Stimulated activated CD8-positive, alpha-beta memory T cell treated with anti-CD3 and anti-CD28 coated beads, Interleukin-4, amount 100 ng/mL, for 24 hours (primary cell): Measurements from ENCODE around the gene CAMK1D.
A peak's percentile ranks its signal among the peaks of the same experiment; 100 is the strongest.
"Not testable (repeated sequence)": the region's sequence is repeated elsewhere in the genome, so short reads cannot be mapped to it uniquely, and the experiment has no call there.

Experiments
- DNase-seq: peaks from one replicate; pipeline ENCODE4 v3.0.0-alpha.2; 2020; ENCODE audit warnings: low read depth

The CAMK1D gene

DNA sequence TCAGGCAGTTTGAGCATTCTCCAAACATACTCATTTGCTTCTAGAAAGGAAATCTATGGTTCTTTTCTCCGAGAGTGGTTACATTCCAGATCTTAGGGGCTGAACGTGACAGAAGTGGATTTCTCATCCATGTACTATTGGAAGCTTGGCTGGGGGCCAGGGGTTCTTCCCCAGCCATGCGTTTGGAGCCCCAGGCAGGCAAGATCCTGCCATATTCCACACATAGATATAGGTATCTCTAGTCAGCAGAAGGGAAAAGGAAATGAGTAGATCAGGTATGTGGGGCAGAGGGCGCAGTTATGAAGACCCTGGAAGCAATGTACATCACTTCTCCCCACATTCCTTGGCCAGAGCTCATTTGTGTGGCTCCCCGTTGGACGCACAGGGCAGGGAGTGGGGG lies 352.3 kb downstream of the CAMK1D start:
- DNase-seq: no peak

DNA sequence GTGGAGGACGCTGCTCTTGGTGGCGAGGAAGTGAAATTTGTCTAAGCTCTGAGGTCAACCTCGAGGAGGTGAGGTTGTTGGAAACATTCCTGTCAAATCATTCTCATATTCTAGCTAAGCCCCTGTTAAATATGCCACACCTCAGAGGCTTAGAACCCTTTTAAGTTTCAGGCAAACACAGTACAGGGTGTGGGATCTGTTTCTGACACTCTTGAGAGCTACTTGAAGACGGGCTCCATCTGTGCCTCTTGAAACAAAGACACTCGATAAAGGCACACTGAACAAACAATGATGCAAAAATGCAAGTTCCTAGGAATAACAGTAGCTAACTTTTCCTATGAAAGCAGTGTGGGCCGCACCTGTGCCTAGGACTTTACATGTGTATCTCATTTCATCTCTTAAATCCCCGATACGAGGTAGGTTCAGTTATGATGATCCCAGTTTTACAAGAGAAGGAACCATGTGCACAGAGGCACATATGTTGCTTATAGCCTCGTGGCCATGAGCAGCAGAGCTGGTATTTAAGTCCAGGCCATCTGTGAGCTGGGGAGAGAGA lies 352.9 kb downstream of the CAMK1D start:
- DNase-seq: no peak

DNA sequence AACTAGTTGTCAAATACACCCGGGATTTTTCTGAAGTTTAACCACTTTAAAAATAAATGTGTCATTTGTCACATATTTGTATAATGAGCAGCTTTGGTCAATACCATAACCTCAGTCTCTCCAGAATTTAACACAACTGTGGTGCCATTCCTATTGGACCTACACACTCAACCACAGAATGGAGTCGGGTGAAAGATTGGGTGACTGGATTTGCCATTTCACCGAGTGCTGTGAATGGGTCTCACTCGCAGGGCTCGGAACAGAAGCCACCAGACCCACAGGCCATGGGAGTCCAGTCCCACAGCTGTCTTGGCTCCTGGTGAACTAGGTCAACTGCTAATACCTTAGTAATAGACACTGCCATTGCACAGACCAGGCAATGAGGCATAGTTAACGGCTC lies 353.8 kb downstream of the CAMK1D start:
- DNase-seq: no peak

DNA sequence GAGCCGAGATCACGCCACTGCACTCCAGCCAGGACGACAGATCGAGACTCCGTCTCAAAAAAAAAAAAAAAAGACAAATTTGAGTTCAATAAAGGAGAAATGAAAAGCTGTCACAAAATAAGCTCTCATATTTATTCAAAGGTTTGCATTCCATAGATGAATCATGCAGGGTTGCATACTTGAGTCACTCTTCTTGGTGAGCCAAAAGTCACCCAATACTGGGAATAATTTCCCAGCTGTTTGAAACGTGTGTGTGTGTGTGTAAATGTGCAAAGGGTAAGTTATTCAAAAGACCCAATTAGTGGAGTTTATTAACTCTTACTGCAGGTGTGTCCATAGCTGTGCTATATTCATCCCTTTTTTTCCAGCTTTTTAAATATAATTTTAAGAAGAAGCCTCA lies 354.5 kb downstream of the CAMK1D start:
- no peak for DNase-seq

DNA sequence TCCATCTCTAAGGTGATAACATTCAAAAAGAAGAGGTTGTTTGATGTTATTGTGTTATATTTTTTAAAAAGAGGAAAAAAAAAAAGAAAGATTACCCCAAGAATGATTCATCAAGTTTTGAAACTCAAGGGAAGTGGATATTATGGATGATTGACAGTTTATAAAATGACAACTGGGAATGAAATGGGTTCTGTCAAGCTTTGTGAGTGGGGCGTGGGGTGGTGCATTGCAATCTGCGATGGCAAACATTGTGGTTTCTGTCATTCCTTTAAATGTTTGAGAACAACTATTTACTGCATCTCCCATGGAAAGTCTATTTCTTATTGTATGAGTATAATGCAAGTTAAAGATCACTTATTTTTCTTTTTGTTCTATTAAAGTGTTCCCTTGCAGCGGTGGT lies 355.1 kb downstream of the CAMK1D start:
- no peak for DNase-seq

DNA sequence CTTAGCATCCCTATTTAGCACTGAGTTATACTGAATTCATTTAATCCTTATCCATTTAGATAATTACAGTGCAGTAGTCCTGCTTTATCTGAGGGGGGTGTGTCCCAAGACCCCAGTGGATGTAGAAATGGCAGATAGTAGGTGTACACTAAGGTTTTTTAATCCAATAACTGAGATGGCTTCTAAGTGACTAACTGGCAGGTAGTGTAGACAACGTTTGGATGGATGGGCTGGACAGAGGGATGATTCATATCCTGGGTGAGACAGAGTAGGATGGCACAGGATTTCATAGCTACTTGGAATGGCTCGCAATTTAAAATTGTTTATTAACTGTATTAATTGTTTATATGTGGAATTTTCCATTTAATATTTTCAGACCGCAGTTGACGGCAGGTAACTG lies 356.6 kb downstream of the CAMK1D start:
- DNase-seq: no peak

DNA sequence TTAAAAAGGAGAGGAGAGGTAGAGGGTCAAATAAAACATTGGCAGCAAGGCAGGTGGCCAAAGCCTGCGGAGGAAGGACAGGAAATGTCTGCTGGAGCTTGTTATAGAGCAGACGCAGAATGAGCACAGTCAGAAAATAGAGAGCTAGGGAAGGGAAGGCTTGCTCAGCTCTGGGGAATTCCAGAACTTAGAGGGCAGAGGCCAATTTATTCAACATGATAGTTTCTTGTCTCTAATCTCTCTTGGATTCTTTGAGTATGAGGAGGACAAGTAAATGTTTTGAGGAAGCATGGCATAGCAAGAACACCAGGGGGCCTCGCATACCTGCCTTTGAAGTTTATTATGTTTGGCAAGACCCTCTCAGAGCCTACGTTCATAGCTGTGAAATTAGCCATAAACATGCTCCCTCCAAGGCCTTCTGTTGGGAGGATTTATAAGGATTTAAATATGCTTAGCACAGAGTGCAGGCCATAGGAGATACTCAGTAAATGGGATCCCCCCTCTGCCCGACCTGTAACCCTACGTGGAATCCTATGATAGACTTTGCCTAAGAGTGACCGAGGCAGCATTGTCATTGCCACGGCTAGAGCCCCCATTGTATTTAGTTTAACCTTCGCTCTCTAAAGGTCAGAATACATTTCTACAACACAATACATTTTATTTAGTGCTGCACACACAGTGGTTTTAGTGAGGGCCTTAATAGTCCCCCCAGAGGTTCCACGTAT lies 358.3 kb downstream of the CAMK1D start:
- peak; percentile 22 for DNase-seq

DNA sequence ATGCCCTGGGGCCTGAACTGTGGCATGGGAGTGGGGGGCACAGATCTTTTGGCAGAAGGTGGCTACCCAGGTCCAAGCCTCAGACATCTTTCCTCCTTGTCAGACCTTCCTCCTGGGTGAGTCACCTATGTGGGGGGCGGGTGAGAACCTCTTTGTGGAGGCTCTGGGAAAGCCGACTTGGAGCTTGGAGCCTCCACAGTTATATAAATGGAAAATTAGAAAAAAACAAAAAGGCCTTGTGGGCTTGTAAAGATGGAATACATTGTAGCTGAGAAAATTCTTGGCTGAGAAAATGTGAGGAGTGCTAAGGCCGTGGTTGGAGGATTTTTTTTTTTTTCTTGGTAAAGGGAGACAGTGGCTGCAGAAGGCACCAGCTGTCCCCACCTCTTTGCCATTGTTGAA lies 359.7 kb downstream of the CAMK1D start:
- no peak for DNase-seq

DNA sequence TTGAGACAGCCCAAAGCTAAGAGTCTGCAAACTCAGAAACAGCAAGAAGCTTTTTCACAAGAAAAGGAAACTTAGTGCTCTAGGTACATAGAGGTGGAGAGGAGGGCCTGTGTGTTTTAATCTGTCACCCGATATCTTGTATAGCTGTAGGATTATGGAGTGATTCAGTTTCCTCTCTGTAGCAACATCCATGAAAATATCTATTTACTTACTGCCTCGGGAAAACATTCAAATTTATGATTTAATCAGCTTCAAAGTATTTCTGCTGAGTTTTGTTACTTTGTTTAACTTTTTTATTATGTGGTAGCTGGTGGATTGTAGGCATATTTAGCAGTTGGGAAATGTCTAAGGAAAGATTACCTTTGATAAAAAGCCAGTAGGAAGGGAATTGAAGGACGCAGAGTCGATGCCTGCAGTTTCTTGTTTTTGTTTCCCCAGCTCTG lies 360.2 kb downstream of the CAMK1D start:
- no peak for DNase-seq

DNA sequence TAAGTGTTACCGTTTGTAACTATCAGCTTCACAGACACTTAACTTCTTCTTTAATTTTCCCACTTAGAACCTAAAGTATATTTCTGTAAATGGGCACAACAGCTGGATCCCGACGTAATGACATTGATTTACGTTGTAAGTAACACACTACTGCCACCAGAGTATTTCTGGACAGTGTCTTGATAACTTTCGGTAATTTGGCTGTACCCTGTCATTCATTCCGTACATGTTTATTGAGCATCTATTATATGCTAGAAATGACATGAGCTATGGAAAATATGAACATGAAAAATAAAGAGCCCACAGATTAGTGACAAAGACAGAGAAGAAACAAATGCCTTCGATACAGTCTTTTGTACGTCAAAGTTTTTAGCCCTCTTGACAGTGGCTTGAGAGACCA lies 360.8 kb downstream of the CAMK1D start:
- DNase-seq: no peak

DNA sequence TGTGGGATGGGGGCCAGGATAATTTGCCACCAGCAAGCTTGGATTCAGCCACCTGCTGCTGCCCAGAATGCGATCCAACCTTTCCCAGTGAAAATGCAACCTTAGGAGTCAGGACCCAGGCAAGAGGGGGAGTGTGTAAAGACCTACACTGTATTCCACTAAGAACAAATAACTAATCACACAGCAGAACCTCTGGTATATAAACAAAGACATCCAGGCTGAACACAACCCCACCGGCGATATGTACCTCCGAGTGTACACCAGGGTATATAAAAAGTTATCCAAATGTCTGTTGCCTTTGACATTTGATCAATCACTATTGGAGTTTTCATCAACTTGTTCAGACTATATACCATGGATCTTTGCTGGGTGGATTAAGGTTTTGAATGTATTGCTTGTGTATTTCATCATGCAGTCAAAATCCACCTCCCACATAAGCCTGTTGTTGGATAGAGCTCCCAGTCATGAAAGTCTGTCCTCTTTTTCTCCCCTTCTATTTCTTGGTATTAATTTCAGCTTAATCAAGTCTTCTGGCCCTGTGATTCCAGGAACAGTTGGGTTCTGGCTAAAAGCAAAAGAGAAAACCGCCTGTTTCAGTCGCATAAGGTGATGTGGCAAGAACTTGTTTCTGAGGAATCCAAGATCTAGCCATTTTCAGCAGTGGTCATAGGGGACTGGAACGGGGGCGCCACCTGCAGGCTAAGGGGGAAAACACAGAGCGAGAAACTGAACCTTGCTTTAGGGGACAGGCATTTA lies 361.4 kb downstream of the CAMK1D start:
- DNase-seq: peak; percentile 67

DNA sequence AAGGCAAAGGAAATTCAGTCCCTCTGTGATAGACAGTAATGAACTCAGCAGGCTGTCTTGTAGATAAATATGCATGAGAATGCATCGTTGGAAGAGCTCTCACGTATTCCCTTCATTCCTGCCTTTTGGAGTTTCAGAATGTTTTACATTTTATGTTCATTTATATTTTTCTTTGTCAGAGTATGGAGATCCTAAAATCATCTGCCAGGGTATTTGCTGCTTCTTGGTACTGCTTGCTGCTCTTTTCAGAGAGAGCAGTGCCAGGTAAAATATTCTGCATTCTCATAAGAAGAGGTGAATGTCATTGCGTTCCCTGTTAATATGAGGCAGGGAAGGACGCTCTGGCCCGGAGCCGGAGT lies 362.0 kb downstream of the CAMK1D start:
- DNase-seq: no peak

DNA sequence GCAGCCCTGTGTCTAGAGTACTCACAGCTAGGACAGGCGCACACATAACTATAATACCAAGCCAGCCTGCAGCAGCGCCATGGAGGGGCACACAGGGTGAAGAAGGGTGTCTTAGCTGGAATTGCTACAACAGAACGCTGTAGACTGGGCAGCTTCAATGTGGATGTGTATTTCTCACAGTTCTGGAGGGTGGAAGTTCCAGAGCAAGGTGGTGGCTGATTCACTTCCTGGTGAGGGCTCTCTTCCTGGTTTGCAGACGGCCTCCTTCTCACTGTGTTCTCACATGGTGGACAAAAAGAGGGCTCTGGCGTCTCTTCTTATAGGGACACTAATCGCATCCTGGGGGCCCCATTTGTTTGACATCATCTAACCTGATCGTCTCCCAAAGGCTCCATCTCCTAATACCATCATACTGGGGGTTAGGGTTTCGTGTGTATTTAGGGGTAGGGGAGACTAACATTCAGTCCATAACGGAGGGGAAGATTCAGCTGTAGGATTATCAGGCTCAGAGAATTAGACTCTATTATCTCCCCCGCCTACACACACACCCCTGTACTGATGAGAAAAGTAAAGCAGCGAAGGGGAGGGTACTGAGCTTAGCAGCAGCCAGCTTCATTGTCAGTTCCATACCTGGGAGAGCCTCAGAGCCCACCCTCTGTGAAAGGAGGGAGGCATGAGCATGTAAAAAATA lies 363.1 kb downstream of the CAMK1D start:
- DNase-seq: no peak

DNA sequence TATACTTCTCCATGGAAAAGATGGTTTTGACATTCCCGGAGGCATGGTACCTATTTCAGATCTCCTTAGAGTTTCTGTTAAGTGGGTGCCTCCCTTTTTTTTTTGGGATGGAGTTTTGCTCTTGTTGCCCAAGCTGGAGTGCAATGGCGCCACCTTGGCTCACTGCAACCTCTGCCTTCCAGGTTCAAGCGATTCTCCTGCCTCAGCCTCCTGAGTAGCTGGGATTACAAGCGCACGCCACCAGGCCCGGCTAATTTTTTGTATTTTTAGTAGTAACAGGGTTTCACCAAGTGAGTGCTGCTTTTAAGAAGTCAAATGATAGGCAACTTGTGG lies 363.6 kb downstream of the CAMK1D start:
- not testable (repeated sequence) for DNase-seq

DNA sequence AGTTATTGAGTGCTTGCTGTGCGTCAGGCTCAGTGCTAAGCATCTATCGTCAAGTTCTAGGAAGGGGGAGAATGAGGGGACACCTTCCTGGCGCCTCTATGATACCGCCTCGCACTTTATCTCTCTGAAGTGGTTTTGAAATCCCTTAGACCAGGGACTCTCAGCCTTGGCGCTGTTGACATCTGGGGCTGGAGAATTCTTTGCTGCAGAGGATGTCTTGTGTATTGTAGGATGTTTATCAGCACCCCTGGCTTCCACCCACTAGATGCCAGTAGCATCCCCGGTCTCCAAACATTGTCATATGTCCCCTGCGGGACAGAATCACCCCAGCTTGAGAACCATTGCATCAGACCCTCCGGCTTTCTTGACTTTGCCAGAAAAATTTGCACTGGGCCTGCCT lies 366.7 kb downstream of the CAMK1D start:
- DNase-seq: no peak

DNA sequence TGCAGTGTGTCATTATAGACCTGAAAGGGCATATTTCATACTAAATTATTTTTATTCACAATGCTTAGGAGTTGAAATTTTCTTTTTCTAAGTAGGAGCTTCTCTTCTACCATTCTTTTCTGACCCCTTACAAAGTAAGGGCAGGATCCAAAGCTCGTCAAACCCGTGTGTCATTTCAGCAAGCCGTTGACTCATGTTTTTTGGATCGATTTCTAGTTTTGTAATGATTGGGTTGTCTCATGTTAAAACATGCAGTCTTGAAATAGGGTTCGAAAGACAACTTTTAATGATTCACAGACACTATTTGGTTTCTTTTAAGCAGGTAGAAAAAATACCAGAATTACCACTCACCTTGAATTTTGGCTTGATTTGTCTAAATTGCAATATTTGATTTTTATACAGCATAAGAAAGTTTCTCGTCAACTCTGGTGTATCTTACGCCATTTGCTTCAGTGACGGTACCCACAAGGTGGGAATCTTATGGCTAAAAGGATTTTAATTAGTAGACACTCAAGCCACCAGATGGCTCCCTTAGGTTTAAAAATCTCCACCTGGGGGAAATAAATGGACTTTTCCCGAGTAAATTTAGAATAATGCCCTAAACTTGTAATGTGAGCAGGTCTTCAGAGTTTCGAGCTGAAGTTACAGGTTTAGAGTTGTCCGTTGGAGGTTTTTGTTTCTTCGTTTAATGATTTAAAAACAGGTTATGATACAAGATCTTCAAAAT lies 368.8 kb downstream of the CAMK1D start:
- DNase-seq: no peak

DNA sequence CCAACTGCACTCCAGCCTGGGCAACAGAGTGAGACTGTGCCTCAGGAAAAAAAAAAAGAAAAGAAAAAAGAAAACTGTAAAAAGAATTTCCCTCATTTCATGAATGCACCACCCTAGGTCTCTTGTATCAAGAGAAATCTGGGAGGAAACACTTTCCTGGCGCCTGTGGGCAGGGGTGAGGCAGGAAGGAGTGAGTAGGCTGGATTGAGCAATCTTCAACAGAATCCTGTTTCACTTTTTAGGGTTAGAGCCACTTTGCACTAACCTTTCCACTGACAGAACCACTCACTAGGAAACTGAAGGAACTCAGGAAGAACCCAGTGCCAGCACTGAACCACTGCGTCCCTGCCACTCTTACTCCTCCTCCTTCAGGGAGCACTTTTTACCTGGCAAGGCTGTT lies 370.0 kb downstream of the CAMK1D start:
- no peak for DNase-seq

DNA sequence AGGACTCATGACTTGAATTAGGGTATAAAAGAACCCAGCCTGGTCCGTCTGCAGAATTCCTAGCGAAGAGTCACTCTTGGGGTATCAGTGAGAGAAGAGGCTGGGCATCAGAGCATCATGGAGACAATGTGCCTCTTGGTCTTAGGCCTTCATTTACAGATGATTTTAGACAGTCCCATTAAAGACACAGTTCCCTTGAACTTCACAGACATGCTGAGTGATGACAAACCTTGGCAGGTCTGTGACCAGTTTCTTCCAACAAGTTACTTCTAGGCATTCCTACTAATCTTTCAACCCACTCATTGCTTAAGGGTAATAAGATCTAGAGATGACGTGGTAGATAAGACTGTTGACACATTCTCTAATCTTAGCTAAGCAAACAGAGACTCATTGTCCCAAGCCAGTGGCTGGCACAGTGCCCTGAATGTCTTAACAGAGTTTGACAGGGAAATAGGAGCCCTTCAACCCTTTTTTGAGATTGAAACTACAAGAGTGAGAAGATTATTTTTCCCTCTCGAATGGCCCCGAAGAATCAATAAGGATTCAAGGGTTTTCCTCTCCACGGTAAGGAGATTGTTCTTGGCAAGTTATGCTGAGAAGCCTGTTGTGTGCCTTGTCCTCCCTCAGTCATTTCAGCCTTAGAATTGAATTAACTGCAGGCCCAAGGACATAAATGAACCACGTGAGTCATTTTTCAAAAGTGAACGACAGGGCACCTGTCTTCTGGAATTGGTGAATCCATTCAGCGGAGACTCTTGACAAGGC lies 371.1 kb downstream of the CAMK1D start:
- DNase-seq: peak; percentile 7

DNA sequence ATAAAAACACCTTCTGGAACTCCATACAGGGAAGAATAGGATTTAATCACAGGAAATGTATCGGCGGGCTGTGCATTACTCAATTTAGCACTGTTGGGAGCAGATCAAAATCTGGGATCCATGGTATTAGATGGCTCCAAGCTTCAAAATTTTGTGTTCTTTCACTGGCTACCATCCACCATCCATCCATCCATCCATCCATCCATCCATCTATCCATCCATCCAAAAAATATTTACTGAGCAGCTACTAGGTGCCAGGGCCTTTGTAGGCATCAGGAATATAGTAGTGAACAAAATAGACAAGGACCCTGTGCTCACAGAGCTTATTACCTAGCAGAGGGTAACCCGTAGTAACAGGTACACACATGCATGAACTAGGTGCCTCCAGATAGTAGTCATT lies 372.0 kb downstream of the CAMK1D start:
- no peak for DNase-seq

DNA sequence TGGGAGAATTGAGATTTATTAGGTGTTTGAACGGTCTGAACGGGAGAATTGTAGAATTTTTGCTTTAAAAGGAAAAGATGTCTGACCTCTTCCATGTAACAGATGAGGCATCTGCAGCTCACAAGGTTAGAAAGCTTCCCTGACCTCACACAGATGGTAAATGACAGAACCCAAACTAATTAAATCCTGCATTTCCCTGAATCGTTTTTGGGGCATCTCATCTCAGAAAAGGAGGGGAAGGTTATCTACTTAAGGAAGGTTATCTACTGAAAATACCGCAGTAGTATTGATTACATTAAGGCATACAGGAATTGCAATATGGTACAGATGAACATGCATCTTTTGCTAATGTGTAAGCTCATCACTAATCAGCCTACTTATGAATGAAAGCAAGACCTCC lies 373.9 kb downstream of the CAMK1D start:
- DNase-seq: no peak

DNA sequence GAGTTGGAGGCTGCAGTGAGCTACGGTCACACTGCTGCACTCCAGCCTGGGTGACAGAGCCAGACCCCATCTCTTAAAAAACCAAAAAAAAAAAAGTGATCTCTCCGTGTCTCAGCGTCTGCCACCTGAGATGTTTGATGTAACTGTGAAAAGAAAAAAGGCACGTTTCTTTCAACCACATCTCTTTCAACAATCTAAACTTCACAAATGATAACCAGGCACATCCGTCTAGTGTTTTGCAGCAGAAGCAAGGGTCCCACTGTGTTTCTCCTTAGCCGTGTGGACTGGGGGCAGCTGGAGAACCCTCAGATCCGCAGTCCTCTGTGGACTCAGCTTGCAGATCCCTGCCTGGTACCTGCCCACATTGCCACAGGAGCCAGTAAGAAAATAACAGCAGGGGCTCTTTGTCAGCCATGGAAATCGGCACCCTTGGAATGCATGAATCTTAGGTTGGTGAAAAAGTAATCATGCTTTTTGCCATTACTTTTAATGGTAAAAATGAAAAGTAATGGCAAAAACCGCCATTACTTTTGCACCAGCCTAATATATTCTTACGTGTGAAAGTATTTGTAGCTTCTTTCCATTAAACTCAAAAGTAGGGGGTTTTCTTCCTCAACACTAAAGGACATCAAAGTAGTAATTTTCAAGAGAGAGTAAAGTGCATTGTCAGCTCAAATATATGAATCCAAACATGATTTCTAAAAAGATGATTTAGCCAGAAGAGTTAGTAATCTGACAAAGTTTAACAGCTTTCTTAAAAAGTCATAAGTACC lies 375.6 kb downstream of the CAMK1D start:
- no peak for DNase-seq
